A549 (cell line): ENCODE measurements around the gene SH3BP5. TPM values are rescaled to one million over a fixed set of nuclear protein-coding genes. Genes with fewer than 3 reads are reported as not detected.
A peak's percentile ranks its signal among the peaks of the same experiment; 100 is the strongest.

Experiments used
- ATAC-seq, 2 experiments: fragments of 200-7000 bp in 1 of 2; fragments of >200 bp in 1 of 2; cut with Nextera tagmentation in 1 of 2; cut with Tn5 transposase in 1 of 2; 3 replicates each; pipeline versions ENCODE4 v1.8.0 to v1.9.1; 2018 to 2020; ENCODE audit warnings: mild to moderate bottlenecking in 1 of 2, moderate library complexity in 1 of 2
- CTCF ChIA-PET: fragments of 300-600 bp; sonication (Branson Sonifier 250); formaldehyde crosslinking; extraction: SDS; loops from one replicate; lab custom pipeline; 2021; ENCODE audit warnings: antibody characterized with exemption, inconsistent platforms; lab: Yijun Ruan, JAX
- POLR2A ChIA-PET: fragments of 350-600 bp; formaldehyde crosslinking; extraction: SDS; loops from one replicate; lab custom pipeline; 2021; ENCODE audit warnings: antibody characterized with exemption, inconsistent platforms; lab: Yijun Ruan, JAX
- DNase-seq, 2 experiments: peaks; one replicate each; pipeline versions ENCODE4 v3.0.0 to v3.0.0-alpha.2; 2011 to 2016; ENCODE audit warnings: low read depth in 1 of 2, low spot score in 1 of 2
- FAIRE-seq: peaks from 2 replicates; lab custom pipeline; 2011; peaks lifted over from hg19 to GRCh38; lab: Jason Lieb, UNC
- H3K27ac ChIP-seq, 2 experiments: fragments of >200 bp; sonication (Bioruptor Twin); formaldehyde crosslinking; 3 replicates each; pipeline ENCODE4 v1.5.1; 2016 to 2017
- H3K4me1 ChIP-seq: fragments of >200 bp; sonication (Bioruptor Twin); formaldehyde crosslinking; 3 replicates; pipeline ENCODE4 v1.6.1; 2016
- H3K4me2 ChIP-seq: fragments of >200 bp; sonication (Bioruptor Twin); formaldehyde crosslinking; 3 replicates; pipeline ENCODE4 v1.6.1; 2016
- H3K4me3 ChIP-seq: fragments of >200 bp; sonication (Bioruptor Twin); formaldehyde crosslinking; 3 replicates; pipeline ENCODE4 v1.5.1; 2016
- H3K9me3 ChIP-seq: fragments of >200 bp; sonication (Bioruptor Twin); formaldehyde crosslinking; 3 replicates; pipeline ENCODE4 v1.6.1; 2016
- CHD2 ChIP-seq: fragments of 150-350 bp; IDR thresholded peaks from 2 replicates; pipeline ENCODE4 v1.6.1; 2014; ENCODE audit warnings: low read length; ENCODE audit not compliant: partially characterized antibody
- CTCF ChIP-seq: fragments of >200 bp; sonication (Bioruptor Twin); formaldehyde crosslinking; IDR thresholded peaks from 3 replicates; pipeline ENCODE4 v1.5.1; 2016
- E2F6 ChIP-seq: IDR thresholded peaks from 2 replicates; pipeline ENCODE4 v1.6.1; 2012; ENCODE audit warnings: low read depth, borderline replicate concordance
- ELK1 ChIP-seq: fragments of 150-350 bp; IDR thresholded peaks from 2 replicates; pipeline ENCODE4 v1.6.1; 2014; ENCODE audit warnings: low read depth, mild to moderate bottlenecking, low read length
- EP300 ChIP-seq, 2 experiments: fragments of >200 bp; sonication (Bioruptor Twin); formaldehyde crosslinking; IDR thresholded peaks; 2 replicates in 1 of 2; 3 replicates in 1 of 2; pipeline ENCODE4 v1.6.1; 2016 to 2017
- FOSB ChIP-seq: fragments of 250-450 bp; sonication (Bioruptor Pico); IDR thresholded peaks from 2 replicates; pipeline ENCODE4 v1.5.0; 2020; ENCODE audit warnings: mild to moderate bottlenecking, moderate library complexity
- HDAC2 ChIP-seq: fragments of 200-600 bp; sonication (generic); IDR thresholded peaks from 2 replicates; pipeline ENCODE4 v1.6.1; 2016
- HOXB13 ChIP-seq: fragments of 250-450 bp; sonication (Bioruptor Pico); IDR thresholded peaks from 2 replicates; pipeline ENCODE4 v1.5.0; 2020; ENCODE audit warnings: low read depth, mild to moderate bottlenecking, moderate library complexity
- KDM1A ChIP-seq: fragments of 200-600 bp; sonication (generic); IDR thresholded peaks from 2 replicates; pipeline ENCODE4 v1.6.1; 2016; ENCODE audit warnings: low read depth, mild to moderate bottlenecking
- KDM5A ChIP-seq: fragments of 200-600 bp; sonication (generic); IDR thresholded peaks from 2 replicates; pipeline ENCODE4 v1.6.1; 2016; ENCODE audit warnings: antibody characterized with exemption, mild to moderate bottlenecking
- MAX ChIP-seq: IDR thresholded peaks from 2 replicates; pipeline ENCODE4 v1.6.1; 2012
- MYC ChIP-seq: IDR thresholded peaks from 2 replicates; pipeline ENCODE4 v1.6.1; 2012; ENCODE audit warnings: mild to moderate bottlenecking, inconsistent platforms, low read length, improper control_type of control experiment, borderline replicate concordance
- NPAS2 ChIP-seq: fragments of 250-450 bp; sonication (Bioruptor Pico); IDR thresholded peaks from 2 replicates; pipeline ENCODE4 v1.8.0; 2022; ENCODE audit warnings: mild to moderate bottlenecking, moderate library complexity, borderline replicate concordance
- PHF8 ChIP-seq: fragments of 200-600 bp; sonication (generic); IDR thresholded peaks from 2 replicates; pipeline ENCODE4 v1.6.1; 2016; ENCODE audit warnings: low read depth, mild to moderate bottlenecking, antibody characterized with exemption, moderate library complexity, borderline replicate concordance
- POLR2AphosphoS2 ChIP-seq: conservative IDR thresholded peaks from 2 replicates; pipeline ENCODE4 v1.6.1; 2012; ENCODE audit warnings: low read length, improper control_type of control experiment, inconsistent platforms
- RAD21 ChIP-seq, 2 experiments: fragments of >200 bp in 1 of 2; sonication (Bioruptor Twin) in 1 of 2; formaldehyde crosslinking in 1 of 2; IDR thresholded peaks in 1 of 2; conservative IDR thresholded peaks in 1 of 2; 2 replicates in 1 of 2; 3 replicates in 1 of 2; pipeline ENCODE4 v1.6.1; 2012 to 2018; ENCODE audit warnings: inconsistent platforms in 1 of 2
- RCOR1 ChIP-seq: fragments of 150-350 bp; IDR thresholded peaks from 2 replicates; pipeline ENCODE4 v1.6.1; 2014; ENCODE audit warnings: antibody characterized with exemption, low read length, low read depth
- REST ChIP-seq: fragments of 200-600 bp; sonication (generic); IDR thresholded peaks from 2 replicates; pipeline ENCODE4 v1.6.1; 2016; ENCODE audit warnings: antibody characterized with exemption, mild to moderate bottlenecking, moderate library complexity
- RNF2 ChIP-seq: fragments of 200-600 bp; sonication (generic); IDR thresholded peaks from 2 replicates; pipeline ENCODE4 v1.6.1; 2016; ENCODE audit warnings: low read depth, mild to moderate bottlenecking, antibody characterized with exemption, moderate library complexity, borderline replicate concordance
- SMC3 ChIP-seq: fragments of >200 bp; sonication (Bioruptor Twin); formaldehyde crosslinking; IDR thresholded peaks from 3 replicates; pipeline ENCODE4 v1.6.1; 2018; ENCODE audit warnings: inconsistent platforms
- SREBF2 ChIP-seq: fragments of 450-650 bp; IDR thresholded peaks from 2 replicates; pipeline ENCODE4 v1.6.1; 2014; ENCODE audit warnings: mild to moderate bottlenecking, moderate library complexity
- TP53 ChIP-seq: fragments of 250-450 bp; sonication (Bioruptor Pico); IDR thresholded peaks from 2 replicates; pipeline ENCODE4 v1.5.0; 2021; ENCODE audit warnings: mild to moderate bottlenecking, moderate library complexity
- ZC3H11A ChIP-seq: fragments of 450-650 bp; IDR thresholded peaks from 2 replicates; pipeline ENCODE4 v1.6.1; 2014; ENCODE audit warnings: antibody characterized with exemption, mild to moderate bottlenecking
- ZNF302 ChIP-seq: fragments of 250-450 bp; sonication (Bioruptor Pico); IDR thresholded peaks from 2 replicates; pipeline ENCODE4 v1.9.0; 2021; ENCODE audit warnings: inconsistent platforms, mild to moderate bottlenecking, moderate library complexity
- WGBS: methylation state at CpG from one replicate; pipeline ENCODE4 v1.1.6; 2017; ENCODE audit errors: missing lambda C conversion rate; 5-methylcytosine and 5-hydroxymethylcytosine counted together
- polyA plus RNA-seq, 4 experiments: library from polyadenylated mRNA; depleted of rRNA in 3 of 4; stranded (reverse); fragments of >200 nt; fragmentation: RNase III in 1 of 4; extraction: RNeasy Plus Mini Kit Qiagen cat#74134 plus additional on column Dnase treatment in 1 of 4; gene quantifications; 2 replicates in 3 of 4; 3 replicates in 1 of 4; pipeline ENCODE4 v1.2.3, GENCODE V29; 2011 to 2017
- TF ChIP-seq, protein P1 (sequence below): fragments of >200 bp; sonication (Bioruptor Twin); formaldehyde crosslinking; IDR thresholded peaks from 3 replicates; pipeline ENCODE4 v1.6.1; 2016

Gene SH3BP5
- polyA plus RNA-seq, 2 of the 4 experiments (the other 2 are of a cell fraction) = 10.9 to 16.0 TPM

GRCh38 chr3:15268033-15268631, 64.3 kb downstream of the SH3BP5 start:
- no peak for FAIRE-seq
- CTCF ChIA-PET = interaction anchor here (0.7 to 11.1 kb wide), 60 partner anchors 11 to 541 kb away, joined by 3 to 175 read pairs (median 6); partner anchors contain the start of genes CAPN7 and SH3BP5
- Histone ChIP-seq H3K4me3 (no peak overlapping the region), H3K4me2 (no peak overlapping the region), H3K9me3 (no peaks in the 10 kb centered on the region), H3K27ac (peak overlapping the region in 1 of 2 experiments; percentile 85; a peak in 3 of 6 replicates)
- TF ChIP-seq RCOR1 = no peak
- no peak for TF ChIP-seq KDM1A
- no peak for TF ChIP-seq RNF2
- TF ChIP-seq SMC3 = peak; percentile 92
- TF ChIP-seq ZC3H11A = no peak
- peak; percentile 96 to 98 for TF ChIP-seq RAD21 (conservative IDR thresholded peaks at IDR 0.05 in 1 of 2, IDR thresholded peaks at IDR 0.05 in 1 of 2)
- TF ChIP-seq, protein P1, sequence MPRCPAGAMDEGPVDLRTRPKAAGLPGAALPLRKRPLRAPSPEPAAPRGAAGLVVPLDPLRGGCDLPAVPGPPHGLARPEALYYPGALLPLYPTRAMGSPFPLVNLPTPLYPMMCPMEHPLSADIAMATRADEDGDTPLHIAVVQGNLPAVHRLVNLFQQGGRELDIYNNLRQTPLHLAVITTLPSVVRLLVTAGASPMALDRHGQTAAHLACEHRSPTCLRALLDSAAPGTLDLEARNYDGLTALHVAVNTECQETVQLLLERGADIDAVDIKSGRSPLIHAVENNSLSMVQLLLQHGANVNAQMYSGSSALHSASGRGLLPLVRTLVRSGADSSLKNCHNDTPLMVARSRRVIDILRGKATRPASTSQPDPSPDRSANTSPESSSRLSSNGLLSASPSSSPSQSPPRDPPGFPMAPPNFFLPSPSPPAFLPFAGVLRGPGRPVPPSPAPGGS = no peak
- TF ChIP-seq TP53 = no peak
- peak; percentile 94 for TF ChIP-seq CTCF
- TF ChIP-seq, all 56 proteins: peak for 3
- 35% methylated on average over 15 of the region's 15 CpGs for WGBS
- DNase-seq (peak; percentile 80 to 87), ATAC-seq (peak; percentile 70 to 86)
- POLR2A ChIA-PET = interaction anchor here (0.6 to 1.0 kb wide), 5 partner anchors 64 to 528 kb away, joined by 3 to 5 read pairs (median 3); partner anchors contain the start of gene SH3BP5
- peaks cover 21% of the 10 kb centered on the region for H3K4me1 ChIP-seq

- ChIA-PET POLR2A (interaction anchor here (0.6 to 1.0 kb wide), 5 partner anchors 65 to 529 kb away, joined by 3 to 5 read pairs (median 3); partner anchors contain the start of gene SH3BP5), CTCF (interaction anchor here (0.7 to 11.1 kb wide), 58 partner anchors 10 to 542 kb away, joined by 3 to 175 read pairs (median 6); partner anchors contain the start of genes CAPN7 and SH3BP5)
- Histone ChIP-seq H3K9me3 (no peaks in the 10 kb centered on the region), H3K4me2 (no peak overlapping the region), H3K4me3 (no peak overlapping the region), H3K27ac (no peak overlapping the region), H3K4me1 (peaks cover 21% of the 10 kb centered on the region)
- WGBS = 87% methylated on average over 3 of the region's 3 CpGs
- FAIRE-seq = no peak
- no peak for TF ChIP-seq SREBF2
- TF ChIP-seq KDM1A = no peak
- TF ChIP-seq, protein P1 = no peak
- no peak for TF ChIP-seq NPAS2 (CRISPR knock-in tag)
- no peak for TF ChIP-seq ZC3H11A
- no peak for TF ChIP-seq POLR2AphosphoS2
- TF ChIP-seq E2F6 = no peak
- TF ChIP-seq EP300 (IDR thresholded peaks at IDR 0.05) = no peak
- no peak for TF ChIP-seq PHF8
- TF ChIP-seq MAX = no peak
- TF ChIP-seq FOSB (CRISPR knock-in tag) = no peak
- no peak for TF ChIP-seq ELK1
- no peak for TF ChIP-seq KDM5A
- no peak for TF ChIP-seq TP53
- TF ChIP-seq MYC = no peak
- no peak for TF ChIP-seq CHD2
- TF ChIP-seq REST = no peak
- no peak for TF ChIP-seq HOXB13 (CRISPR knock-in tag)
- TF ChIP-seq ZNF302 (CRISPR knock-in tag) = no peak
- no peak for TF ChIP-seq HDAC2
- no peak for ATAC-seq
- DNase-seq = no peak
Observed at GRCh38 chr3:15267502-15267901, 64.9 kb downstream of the SH3BP5 start.
